Measurements from ENCODE around the gene NRSN2. TPM values are rescaled to one million over a fixed set of nuclear protein-coding genes. Genes with fewer than 3 reads are reported as not detected.

NRSN2 gene
- total and polyA plus RNA-seq, 2 of the 4 experiments (the other 2 are of a cell fraction) = 9.9 to 101 TPM

GRCh38 chr20:311609-312008 lies 35.3 kb upstream of the NRSN2 start:
- Histone ChIP-seq H2AK5ac (ENCODE audit: low read depth, low read length) (peak overlapping the region; percentile 49; the same call in 1 of the 2 replicates), H4K20me1 (ENCODE audit: insufficient read depth, low read length) (no peaks in the 10 kb centered on the region), H3K4ac (ENCODE audit: low read depth, low read length) (no peak overlapping the region), H3K4me3 (ENCODE audit: insufficient read depth, low read depth, low read length) (no peak overlapping the region), H3K9me3 (ENCODE audit: control insufficient read depth, insufficient read depth, low read length) (no peaks in the 10 kb centered on the region), H2BK15ac (ENCODE audit: low read depth, low read length) (no peak overlapping the region), H4K8ac (ENCODE audit: low read depth in 2 of 2, low read length in 2 of 2) (no peak overlapping the region), H2BK5ac (ENCODE audit: low read depth, low read length, poor library complexity, severe bottlenecking) (no peak overlapping the region), H3K36me3 (ENCODE audit: control insufficient read depth, insufficient read depth, low read length) (no peaks in the 10 kb centered on the region), H4K91ac (ENCODE audit: insufficient read depth, low read depth, low read length) (no peak overlapping the region), H3K27ac (ENCODE audit: insufficient read depth, low read length) (no peak overlapping the region), H2BK20ac (ENCODE audit: low read depth, low read length) (no peak overlapping the region), H3K23ac (ENCODE audit: low read depth, low read length) (no peak overlapping the region), H3K9ac (ENCODE audit: low read depth, low read length) (no peak overlapping the region), H3K27me3 (ENCODE audit: control insufficient read depth, insufficient read depth, low read length) (no peaks in the 10 kb centered on the region), H3K79me1 (ENCODE audit: low read depth in 1 of 2, low read length in 2 of 2) (peaks cover 0 to 4% of the 10 kb centered on the region in 2 experiments; a peak in 1 of 4 replicates), H2AK9ac (replicated peaks; ENCODE audit: low read depth, low read length, poor library complexity) (no peak overlapping the region), H3K4me1 (ENCODE audit: control insufficient read depth, insufficient read depth, low read length) (peaks cover 14% of the 10 kb centered on the region), H3K14ac (replicated peaks; ENCODE audit: low read depth, low read length) (no peak overlapping the region), H3K18ac (ENCODE audit: low read depth, low read length) (no peak overlapping the region), H3K56ac (ENCODE audit: extremely low read depth, insufficient read depth, low read length) (no peak overlapping the region), H2AFZ (replicated peaks; ENCODE audit: low read length, poor library complexity) (no peak overlapping the region), H3K4me2 (ENCODE audit: low read depth, low read length) (no peak overlapping the region), H4K5ac (ENCODE audit: low read depth, low read length) (no peak overlapping the region), H2BK120ac (ENCODE audit: low read depth, low read length) (no peak overlapping the region), H3K9me1 (ENCODE audit: insufficient read depth, low read length) (peaks cover 7% of the 10 kb centered on the region; the same call in 1 of the 2 replicates)
- 86% methylated on average over 4 of the region's 7 CpGs; no CpG with 5 or more reads in 1 of the 2 experiments for WGBS, 2 experiments (ENCODE audit: extremely low coverage in 2 of 2, insufficient read length in 1 of 2)
- intact Hi-C loops (cut with micrococcal nuclease) = loop anchor here (2.0 kb wide), 1 partner anchor 15 kb away; the partner anchor contains the start of gene ZCCHC3
- DNase-seq (no peak), ATAC-seq (ENCODE audit: low read depth) (no peak)
- dilution Hi-C loops (cut with HindIII; ENCODE audit: low sequenced_read_pairs, unreplicated experiment) = no loop called here
- in situ Hi-C loops (cut with MboI; ENCODE audit: low sequenced_read_pairs) = no loop called here
- TF ChIP-seq MAZ (IDR thresholded peaks at IDR 0.05; ENCODE audit: borderline replicate concordance, low read depth, low read length) = no peak
- no peak for TF ChIP-seq RCOR1 (IDR thresholded peaks at IDR 0.05; ENCODE audit: insufficient replicate concordance, low read length)
- BruUV-seq (replicated peaks) = no TSS peak
- ChIA-PET CTCF (interaction anchor here (0.8 kb wide), 1 partner anchor 11 kb away, joined by 3 read pairs; no protein-coding TSS in a partner anchor), POLR2A (ENCODE audit: unreplicated experiment) (no interaction called here)

Measured in IMR-90 (cell line).